Measurements from ENCODE around the gene HAT1. TPM values are rescaled to one million over a fixed set of nuclear protein-coding genes. Genes with fewer than 3 reads are reported as not detected.
"Not testable (repeated sequence)": the region's sequence is repeated elsewhere in the genome, so short reads cannot be mapped to it uniquely, and the experiment has no call there.

The HAT1 gene
- total RNA-seq, 1 donor = 31.1 TPM

GRCh38 chr2:171986778-171987177 is 64.5 kb downstream of the HAT1 start:
- H3K27ac ChIP-seq (ENCODE audit: low read depth, low read length) = no peak overlapping the region
- H2AFZ ChIP-seq (ENCODE audit: low read length) = no peak overlapping the region

DNA sequence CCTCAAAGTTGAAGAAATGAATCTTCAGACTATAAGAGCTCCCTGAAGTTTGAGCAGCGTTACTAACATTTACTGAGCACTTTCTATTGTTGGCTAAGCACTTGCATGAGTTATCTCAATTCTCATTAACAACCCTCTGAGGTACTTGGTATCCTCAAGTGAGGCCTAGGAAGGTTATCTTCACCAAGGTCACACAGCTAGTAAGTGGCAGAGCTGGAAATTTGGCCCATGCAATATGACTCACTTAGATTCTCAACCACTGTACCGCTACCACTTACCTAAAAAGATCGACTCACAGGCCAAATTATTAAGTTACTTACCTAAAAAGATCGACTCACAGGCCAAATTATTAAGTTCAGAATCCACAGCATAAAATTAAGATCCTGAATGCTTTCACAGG is 68.8 kb downstream of the HAT1 start:
- Histone ChIP-seq H3K36me3 (ENCODE audit: insufficient read depth, low read length) (no peaks in the 10 kb centered on the region), H4K20me1 (ENCODE audit: insufficient read depth, low read length) (no peaks in the 10 kb centered on the region), H3K4me3 (ENCODE audit: insufficient read depth, low read length) (no peak overlapping the region), H3K4me2 (ENCODE audit: insufficient read depth, low read length) (no peak overlapping the region), H3K27me3 (ENCODE audit: insufficient read depth, low read length) (no peaks in the 10 kb centered on the region), H3K27ac (ENCODE audit: low read depth, low read length) (no peak overlapping the region), H2AFZ (ENCODE audit: low read length) (no peak overlapping the region), H3K4me1 (ENCODE audit: insufficient read depth, low read length) (no peaks in the 10 kb centered on the region), H3K79me2 (ENCODE audit: insufficient read depth, low read length) (no peaks in the 10 kb centered on the region), H3K9me3 (ENCODE audit: low read depth, low read length) (no peaks in the 10 kb centered on the region)
- TF ChIP-seq CTCF (IDR thresholded peaks at IDR 0.05; ENCODE audit: extremely low read depth, low read depth, low read length) = no peak
- DNase-seq (ENCODE audit: insufficient read length, low spot score, missing footprints) = no peak

More at GRCh38 chr2:171986778-171987177, 64.5 kb downstream of the HAT1 start:
- Histone ChIP-seq H3K4me1 (ENCODE audit: insufficient read depth, low read length) (no peaks in the 10 kb centered on the region), H3K9me3 (ENCODE audit: low read depth, low read length) (no peaks in the 10 kb centered on the region), H3K4me2 (ENCODE audit: insufficient read depth, low read length) (no peak overlapping the region), H3K4me3 (ENCODE audit: insufficient read depth, low read length) (no peak overlapping the region), H3K79me2 (ENCODE audit: insufficient read depth, low read length) (no peaks in the 10 kb centered on the region), H4K20me1 (ENCODE audit: insufficient read depth, low read length) (no peaks in the 10 kb centered on the region), H3K27me3 (ENCODE audit: insufficient read depth, low read length) (no peaks in the 10 kb centered on the region), H3K36me3 (ENCODE audit: insufficient read depth, low read length) (peaks cover 11% of the 10 kb centered on the region)
- DNase-seq (ENCODE audit: insufficient read length, low spot score, missing footprints) = peak; percentile 38
- no peak for TF ChIP-seq CTCF (IDR thresholded peaks at IDR 0.05; ENCODE audit: extremely low read depth, low read depth, low read length)

DNA sequence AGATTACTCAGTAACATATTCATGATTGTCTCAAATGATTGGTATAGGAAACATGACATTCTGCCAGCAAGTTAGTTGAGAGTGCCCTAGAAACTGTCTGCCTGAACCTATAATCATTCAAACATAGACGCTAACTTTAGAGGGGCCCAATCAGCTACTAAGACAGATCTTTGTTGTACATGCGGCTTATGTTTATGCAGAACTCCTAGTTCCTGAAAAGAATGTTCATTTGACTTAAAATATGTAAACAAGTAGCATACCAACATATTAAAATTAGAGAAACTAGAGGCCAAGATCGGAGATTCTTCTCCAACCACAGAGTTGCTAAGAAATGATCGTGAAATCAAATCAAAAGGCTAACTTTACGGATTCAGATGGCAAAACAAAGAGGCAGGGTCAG is 73.3 kb downstream of the HAT1 start:
- DNase-seq (ENCODE audit: insufficient read length, low spot score, missing footprints) = peak; percentile 9
- Histone ChIP-seq H3K4me1 (ENCODE audit: insufficient read depth, low read length) (peaks cover 11% of the 10 kb centered on the region), H3K4me2 (ENCODE audit: insufficient read depth, low read length) (no peak overlapping the region)

DNA sequence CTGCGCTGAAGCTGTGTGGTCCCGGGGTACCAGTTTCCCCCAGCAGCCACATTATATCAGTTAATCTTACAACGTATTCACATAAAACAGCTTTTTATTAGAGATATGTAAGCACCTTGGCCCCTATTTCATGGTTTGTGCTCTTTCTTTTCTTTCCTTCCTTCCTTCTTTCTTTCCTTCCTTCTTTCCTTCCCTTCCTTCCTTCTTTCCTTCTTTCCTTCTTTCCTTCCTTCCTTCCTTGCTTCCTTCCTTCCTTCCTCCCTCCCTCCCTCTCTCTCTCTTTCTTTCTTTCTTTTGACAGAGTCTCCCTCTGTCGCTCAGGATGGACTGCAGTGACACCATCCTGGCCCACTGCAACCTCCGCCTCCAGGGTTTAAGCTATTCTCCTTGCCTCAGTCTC is 73.8 kb downstream of the HAT1 start:
- H4K20me1 ChIP-seq (ENCODE audit: insufficient read depth, low read length) = no peaks in the 10 kb centered on the region
- H3K79me2 ChIP-seq (ENCODE audit: insufficient read depth, low read length) = no peaks in the 10 kb centered on the region
- no peak overlapping the region for H3K27ac ChIP-seq (ENCODE audit: low read depth, low read length)
- no peak overlapping the region for H3K4me2 ChIP-seq (ENCODE audit: insufficient read depth, low read length)
- H3K4me1 ChIP-seq (ENCODE audit: insufficient read depth, low read length) = peaks cover 15% of the 10 kb centered on the region
- H3K36me3 ChIP-seq (ENCODE audit: insufficient read depth, low read length) = no peaks in the 10 kb centered on the region
- no peak for DNase-seq (ENCODE audit: insufficient read length, low spot score, missing footprints)
- peaks cover 3% of the 10 kb centered on the region for H3K27me3 ChIP-seq (ENCODE audit: insufficient read depth, low read length)
- no peak for TF ChIP-seq CTCF (IDR thresholded peaks at IDR 0.05; ENCODE audit: extremely low read depth, low read depth, low read length)
- no peaks in the 10 kb centered on the region for H3K9me3 ChIP-seq (ENCODE audit: low read depth, low read length)
- no peak overlapping the region for H3K4me3 ChIP-seq (ENCODE audit: insufficient read depth, low read length)
- no peak overlapping the region for H2AFZ ChIP-seq (ENCODE audit: low read length)

More for the DNA sequence above, 73.3 kb downstream of the HAT1 start:
- TF ChIP-seq CTCF (IDR thresholded peaks at IDR 0.05; ENCODE audit: extremely low read depth, low read depth, low read length) = no peak
- Histone ChIP-seq H2AFZ (ENCODE audit: low read length) (no peak overlapping the region), H3K4me3 (ENCODE audit: insufficient read depth, low read length) (no peak overlapping the region), H3K27me3 (ENCODE audit: insufficient read depth, low read length) (peaks cover 3% of the 10 kb centered on the region), H3K9me3 (ENCODE audit: low read depth, low read length) (no peaks in the 10 kb centered on the region), H4K20me1 (ENCODE audit: insufficient read depth, low read length) (no peaks in the 10 kb centered on the region), H3K79me2 (ENCODE audit: insufficient read depth, low read length) (no peaks in the 10 kb centered on the region), H3K27ac (ENCODE audit: low read depth, low read length) (no peak overlapping the region), H3K36me3 (ENCODE audit: insufficient read depth, low read length) (no peaks in the 10 kb centered on the region)

- H3K27me3 ChIP-seq (ENCODE audit: insufficient read depth, low read length); DNase-seq (ENCODE audit: insufficient read length, low spot score, missing footprints); H3K9me3 ChIP-seq (ENCODE audit: low read depth, low read length); H2AFZ ChIP-seq (ENCODE audit: low read length); H3K4me3 ChIP-seq (ENCODE audit: insufficient read depth, low read length); H3K36me3 ChIP-seq (ENCODE audit: insufficient read depth, low read length); H3K27ac ChIP-seq (ENCODE audit: low read depth, low read length); H3K4me2 ChIP-seq (ENCODE audit: insufficient read depth, low read length); H3K79me2 ChIP-seq (ENCODE audit: insufficient read depth, low read length); H4K20me1 ChIP-seq (ENCODE audit: insufficient read depth, low read length): not testable (repeated sequence)
- H3K4me1 ChIP-seq (ENCODE audit: insufficient read depth, low read length) = peaks cover 15% of the 10 kb centered on the region
These were observed 74.8 kb downstream of the HAT1 start for GRCh38 chr2:171997031-171997430.
